GM10266 (cell line): ENCODE measurements around the gene BORCS6.
A peak's percentile ranks its signal among the peaks of the same experiment; 100 is the strongest.
"Not testable (repeated sequence)": the region's sequence is repeated elsewhere in the genome, so short reads cannot be mapped to it uniquely, and the experiment has no call there.

ENCODE experiments used
- DNase-seq: peaks from one replicate; pipeline ENCODE4 v3.0.0; 2012; ENCODE audit errors: extremely low spot score
- TF ChIP-seq, protein P1 (sequence below): IDR thresholded peaks from 2 replicates; pipeline ENCODE4 v1.5.1; 2012; ENCODE audit warnings: mild to moderate bottlenecking, low read depth; ENCODE audit not compliant: control insufficient read depth, insufficient read depth; ENCODE audit errors: missing control alignments

Gene BORCS6

DNA sequence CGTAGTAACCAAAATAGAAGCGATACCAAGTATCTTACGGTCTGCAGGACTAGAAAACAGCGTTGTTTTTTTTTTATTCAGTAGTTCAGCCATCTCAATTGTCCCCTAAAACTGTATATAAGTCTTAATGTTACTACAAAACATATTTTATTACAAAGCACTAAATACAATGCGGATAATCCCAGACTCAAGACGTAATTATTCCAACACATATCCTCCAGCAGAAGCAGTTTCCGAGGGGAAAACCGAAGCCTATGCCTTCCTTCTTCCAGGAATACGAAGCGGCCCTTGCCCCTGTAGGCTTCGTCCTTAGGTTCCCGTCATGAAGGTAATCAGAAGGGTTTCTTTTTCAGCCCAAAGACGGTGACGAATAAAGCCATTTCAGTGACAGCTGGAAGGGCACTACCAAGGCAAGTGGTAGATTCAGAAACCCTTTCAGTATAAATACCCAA, 16.1 kb downstream of the BORCS6 start:
- no peak for DNase-seq
- TF ChIP-seq, protein P1, sequence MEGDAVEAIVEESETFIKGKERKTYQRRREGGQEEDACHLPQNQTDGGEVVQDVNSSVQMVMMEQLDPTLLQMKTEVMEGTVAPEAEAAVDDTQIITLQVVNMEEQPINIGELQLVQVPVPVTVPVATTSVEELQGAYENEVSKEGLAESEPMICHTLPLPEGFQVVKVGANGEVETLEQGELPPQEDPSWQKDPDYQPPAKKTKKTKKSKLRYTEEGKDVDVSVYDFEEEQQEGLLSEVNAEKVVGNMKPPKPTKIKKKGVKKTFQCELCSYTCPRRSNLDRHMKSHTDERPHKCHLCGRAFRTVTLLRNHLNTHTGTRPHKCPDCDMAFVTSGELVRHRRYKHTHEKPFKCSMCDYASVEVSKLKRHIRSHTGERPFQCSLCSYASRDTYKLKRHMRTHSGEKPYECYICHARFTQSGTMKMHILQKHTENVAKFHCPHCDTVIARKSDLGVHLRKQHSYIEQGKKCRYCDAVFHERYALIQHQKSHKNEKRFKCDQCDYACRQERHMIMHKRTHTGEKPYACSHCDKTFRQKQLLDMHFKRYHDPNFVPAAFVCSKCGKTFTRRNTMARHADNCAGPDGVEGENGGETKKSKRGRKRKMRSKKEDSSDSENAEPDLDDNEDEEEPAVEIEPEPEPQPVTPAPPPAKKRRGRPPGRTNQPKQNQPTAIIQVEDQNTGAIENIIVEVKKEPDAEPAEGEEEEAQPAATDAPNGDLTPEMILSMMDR, result no peak

DNA sequence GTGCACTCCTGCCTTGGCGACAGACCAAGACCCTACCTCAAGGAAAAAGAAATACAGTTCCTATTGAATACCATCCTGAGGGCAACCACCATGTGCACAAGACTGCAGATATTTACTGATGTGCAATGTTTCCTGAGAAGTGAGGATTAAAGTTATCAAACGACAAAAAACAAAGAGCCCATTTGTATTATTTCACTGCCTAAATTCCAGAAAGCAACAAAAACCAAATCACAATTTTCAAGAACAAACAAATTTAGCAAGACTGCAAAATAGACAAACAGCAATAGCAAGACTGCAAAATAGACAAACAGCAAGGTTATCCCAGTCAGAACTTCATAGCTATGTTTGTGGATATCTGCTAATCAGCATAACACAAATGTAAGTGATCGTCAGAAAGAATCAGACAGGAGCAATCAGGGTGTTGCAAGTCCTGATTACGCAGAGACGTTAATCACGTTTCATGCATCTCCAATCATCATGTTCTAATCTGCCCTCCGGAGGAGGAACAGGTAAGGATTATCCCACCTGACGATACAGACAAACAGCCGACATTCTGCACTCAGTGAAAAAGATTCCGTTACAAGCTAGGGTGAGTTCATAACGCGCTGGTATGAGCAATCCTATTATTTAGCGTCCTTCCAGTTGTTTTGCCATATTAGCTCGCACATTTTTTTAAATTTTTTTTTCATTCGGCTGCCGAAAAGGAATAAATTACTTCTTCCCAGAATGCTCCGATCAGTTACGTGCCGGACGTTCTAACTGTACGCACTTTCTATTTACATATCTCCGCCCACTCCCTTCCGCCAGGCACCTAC, 16.7 kb downstream of the BORCS6 start:
- DNase-seq, result peak; percentile 82
- TF ChIP-seq, protein P1, result no peak

DNA sequence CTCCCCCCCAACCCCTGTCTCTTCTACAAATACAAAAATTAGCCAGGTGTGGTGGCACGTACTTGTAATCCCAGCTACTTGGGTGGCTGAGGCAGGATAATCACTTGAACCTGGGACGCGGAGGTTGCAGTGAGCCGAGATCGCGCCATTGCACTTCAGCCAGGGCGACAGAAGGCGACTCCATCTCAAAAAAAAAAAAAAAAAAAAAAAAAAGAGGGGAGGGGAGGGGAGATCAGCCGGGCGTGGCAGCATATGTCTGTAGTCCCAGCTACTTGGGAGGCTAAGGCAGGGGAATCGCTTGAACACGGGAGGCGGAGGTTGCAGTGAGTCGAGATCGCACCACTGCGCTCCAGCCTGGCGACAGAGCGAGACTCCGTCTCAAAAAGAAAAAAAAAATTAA, 19.8 kb downstream of the BORCS6 start:
- not testable (repeated sequence) for DNase-seq

DNA sequence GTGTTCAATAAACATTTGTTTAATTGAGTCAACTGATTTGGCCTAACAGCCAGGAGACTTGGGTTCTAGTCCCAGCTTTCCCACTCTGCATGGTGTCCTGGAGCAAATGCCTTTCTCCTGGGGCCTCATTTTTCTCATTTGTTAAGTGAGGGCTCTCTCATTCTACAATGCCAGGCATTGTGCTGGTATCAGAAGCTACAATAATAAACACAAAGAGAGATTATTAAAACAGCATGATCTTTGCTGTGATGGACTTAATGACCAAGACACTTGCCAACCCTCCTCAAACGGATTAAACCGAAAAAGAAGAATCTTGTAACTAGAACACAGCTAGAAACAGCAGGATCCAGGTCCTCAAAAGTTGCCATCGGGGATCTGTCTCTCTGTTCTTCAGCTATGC, 22.5 kb downstream of the BORCS6 start:
- DNase-seq, result no peak
- TF ChIP-seq, protein P1, result no peak

DNA sequence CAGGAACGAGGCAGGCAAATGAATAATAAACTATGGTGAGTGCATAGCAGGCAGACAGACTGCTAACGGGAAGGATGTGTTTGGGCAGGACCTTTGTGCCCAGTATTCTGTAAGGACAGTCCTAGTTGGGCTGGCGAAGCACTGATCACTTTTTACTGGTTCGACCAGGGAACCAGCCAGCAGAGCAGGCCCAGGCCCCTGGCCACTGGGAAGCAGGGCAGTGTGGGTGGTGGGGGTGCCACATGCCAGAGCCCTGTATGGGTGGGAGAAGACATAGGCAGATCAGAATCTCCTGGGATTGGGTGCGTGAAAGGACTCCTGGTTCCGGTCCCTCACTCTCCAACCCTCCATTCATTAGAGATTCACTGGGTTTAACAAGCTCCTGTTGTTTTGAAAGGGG, 23.2 kb downstream of the BORCS6 start:
- TF ChIP-seq, protein P1, result no peak
- DNase-seq, result no peak

DNA sequence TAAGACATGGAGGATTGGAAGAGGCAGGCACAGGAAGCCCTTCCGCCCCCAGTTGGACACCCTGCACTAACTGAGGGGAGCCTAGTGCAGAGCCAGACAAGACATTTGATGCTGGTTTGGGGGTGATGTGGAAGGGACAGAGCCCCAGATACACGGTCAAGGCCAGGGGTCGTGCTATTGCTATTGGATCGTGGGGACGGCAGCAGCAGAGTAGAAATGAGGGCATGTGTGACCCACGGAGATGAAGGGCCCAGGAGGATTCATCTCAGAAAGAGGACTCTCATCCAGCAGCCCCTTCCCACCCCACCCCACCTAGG, 25.2 kb downstream of the BORCS6 start:
- TF ChIP-seq, protein P1, result no peak
- no peak for DNase-seq

DNA sequence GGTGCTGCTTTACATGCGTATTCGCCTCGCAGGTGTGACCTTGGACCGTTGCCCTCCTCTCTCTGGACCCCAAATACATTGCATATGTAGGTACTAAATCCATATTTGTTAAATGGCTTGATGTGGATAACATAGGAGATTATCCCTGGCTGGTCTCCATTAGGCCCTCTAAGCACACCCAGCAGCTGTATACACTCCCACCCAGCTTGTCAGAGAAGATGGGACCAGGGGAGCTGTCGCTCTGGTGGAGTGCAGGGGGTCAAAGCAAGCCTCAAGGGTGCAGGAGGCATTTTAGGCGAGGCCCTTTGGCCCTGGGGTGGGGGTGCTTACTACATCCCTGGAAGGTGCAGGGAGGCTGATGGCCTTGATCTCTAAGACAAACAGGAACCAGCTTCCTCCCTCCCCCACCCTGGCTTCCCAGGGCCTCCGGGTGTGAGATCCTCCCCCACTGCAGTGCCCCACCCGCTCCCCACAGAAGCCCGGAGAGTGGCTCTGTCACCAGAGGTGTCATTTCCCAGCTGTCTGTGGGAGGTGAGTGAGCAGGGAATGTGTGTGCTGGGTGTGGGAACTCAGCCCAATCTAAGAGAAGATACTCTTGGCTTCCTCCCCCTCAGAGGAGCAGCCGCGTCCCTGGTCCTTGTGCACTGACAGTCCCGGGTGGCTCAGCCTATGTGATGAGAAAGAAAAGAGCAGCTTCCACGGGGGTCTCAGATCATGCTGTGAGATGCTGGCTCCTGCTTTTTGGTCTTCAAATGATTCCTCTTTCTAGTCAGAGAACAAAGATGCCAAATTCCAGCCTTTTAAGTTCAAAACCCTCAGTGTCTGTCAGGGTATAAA, 25.8 kb downstream of the BORCS6 start:
- TF ChIP-seq, protein P1, result no peak
- peak; percentile 50 for DNase-seq
